Measurements from ENCODE around the gene ARHGAP12. TPM values are rescaled to one million over a fixed set of nuclear protein-coding genes. Genes with fewer than 3 reads are reported as not detected.

ARHGAP12 gene
- total RNA-seq, 2 donors from 2014 or later, result 34.3 to 44.9 TPM

- 97% methylated on average over 3 of the region's 3 CpGs for WGBS
- no peak overlapping the region for H3K4me3 ChIP-seq
- no peaks in the 10 kb centered on the region for H3K4me1 ChIP-seq (replicated peaks)
- no peaks in the 10 kb centered on the region for H3K9me3 ChIP-seq
- no peaks in the 10 kb centered on the region for H3K36me3 ChIP-seq
- intact Hi-C loops (cut with DNase I), result loop anchor here (2.0 to 10.0 kb wide), 3 partner anchors 158 to 976 kb away; partner anchors contain the start of gene ZNF438
- no peaks in the 10 kb centered on the region for H3K27me3 ChIP-seq (replicated peaks; ENCODE audit: insufficient read depth)
- no peak for TF ChIP-seq POLR2A (IDR thresholded peaks at IDR 0.05)
- TF ChIP-seq, protein P1, sequence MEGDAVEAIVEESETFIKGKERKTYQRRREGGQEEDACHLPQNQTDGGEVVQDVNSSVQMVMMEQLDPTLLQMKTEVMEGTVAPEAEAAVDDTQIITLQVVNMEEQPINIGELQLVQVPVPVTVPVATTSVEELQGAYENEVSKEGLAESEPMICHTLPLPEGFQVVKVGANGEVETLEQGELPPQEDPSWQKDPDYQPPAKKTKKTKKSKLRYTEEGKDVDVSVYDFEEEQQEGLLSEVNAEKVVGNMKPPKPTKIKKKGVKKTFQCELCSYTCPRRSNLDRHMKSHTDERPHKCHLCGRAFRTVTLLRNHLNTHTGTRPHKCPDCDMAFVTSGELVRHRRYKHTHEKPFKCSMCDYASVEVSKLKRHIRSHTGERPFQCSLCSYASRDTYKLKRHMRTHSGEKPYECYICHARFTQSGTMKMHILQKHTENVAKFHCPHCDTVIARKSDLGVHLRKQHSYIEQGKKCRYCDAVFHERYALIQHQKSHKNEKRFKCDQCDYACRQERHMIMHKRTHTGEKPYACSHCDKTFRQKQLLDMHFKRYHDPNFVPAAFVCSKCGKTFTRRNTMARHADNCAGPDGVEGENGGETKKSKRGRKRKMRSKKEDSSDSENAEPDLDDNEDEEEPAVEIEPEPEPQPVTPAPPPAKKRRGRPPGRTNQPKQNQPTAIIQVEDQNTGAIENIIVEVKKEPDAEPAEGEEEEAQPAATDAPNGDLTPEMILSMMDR (IDR thresholded peaks at IDR 0.05), result no peak
- no peak for TF ChIP-seq POLR2AphosphoS5 (IDR thresholded peaks at IDR 0.05)
- peak overlapping the region in 1 of 2 donors; percentile 92 for H3K27ac ChIP-seq
- no peak for DNase-seq (ENCODE audit: low spot score)
Measured at GRCh38 chr10:31761156-31761555, 167.5 kb downstream of the ARHGAP12 start.

DNA sequence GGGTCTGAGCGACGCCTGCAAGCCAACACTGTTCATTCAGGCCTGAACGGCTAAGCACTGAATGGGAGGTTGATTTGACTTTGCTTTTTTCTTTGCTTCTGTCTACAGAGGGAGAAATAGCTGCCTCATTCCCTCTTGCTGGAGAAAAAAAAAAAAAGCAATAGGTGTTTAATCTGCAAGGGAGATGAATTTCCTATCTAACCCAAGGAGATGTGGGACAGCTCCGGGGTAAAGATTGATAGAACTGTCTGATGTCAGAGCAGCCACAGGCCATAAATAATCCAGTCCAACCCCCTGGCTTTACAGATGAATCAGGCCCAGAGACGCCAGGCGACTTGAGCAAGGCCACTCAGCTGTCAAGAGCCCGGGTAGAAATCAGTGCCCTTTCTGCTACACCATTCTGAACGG, 168.0 kb downstream of the ARHGAP12 start:
- TF ChIP-seq, protein P1 (IDR thresholded peaks at IDR 0.05), result no peak
- no peak for TF ChIP-seq POLR2AphosphoS5 (IDR thresholded peaks at IDR 0.05)
- no peak for TF ChIP-seq POLR2A (IDR thresholded peaks at IDR 0.05)
- Histone ChIP-seq H3K27me3 (replicated peaks; ENCODE audit: insufficient read depth) (no peaks in the 10 kb centered on the region), H3K4me3 (peak overlapping the region; percentile 12 to 80), H3K4me1 (replicated peaks) (no peaks in the 10 kb centered on the region), H3K27ac (peak overlapping the region; percentile 81 to 92), H3K36me3 (no peaks in the 10 kb centered on the region), H3K9me3 (no peaks in the 10 kb centered on the region)
- intact Hi-C loops (cut with DNase I), result loop anchor here (2.0 to 10.0 kb wide), 3 partner anchors 158 to 976 kb away; partner anchors contain the start of gene ZNF438
- DNase-seq (ENCODE audit: low spot score), result no peak
- 33% methylated on average over 8 of the region's 8 CpGs for WGBS

DNA sequence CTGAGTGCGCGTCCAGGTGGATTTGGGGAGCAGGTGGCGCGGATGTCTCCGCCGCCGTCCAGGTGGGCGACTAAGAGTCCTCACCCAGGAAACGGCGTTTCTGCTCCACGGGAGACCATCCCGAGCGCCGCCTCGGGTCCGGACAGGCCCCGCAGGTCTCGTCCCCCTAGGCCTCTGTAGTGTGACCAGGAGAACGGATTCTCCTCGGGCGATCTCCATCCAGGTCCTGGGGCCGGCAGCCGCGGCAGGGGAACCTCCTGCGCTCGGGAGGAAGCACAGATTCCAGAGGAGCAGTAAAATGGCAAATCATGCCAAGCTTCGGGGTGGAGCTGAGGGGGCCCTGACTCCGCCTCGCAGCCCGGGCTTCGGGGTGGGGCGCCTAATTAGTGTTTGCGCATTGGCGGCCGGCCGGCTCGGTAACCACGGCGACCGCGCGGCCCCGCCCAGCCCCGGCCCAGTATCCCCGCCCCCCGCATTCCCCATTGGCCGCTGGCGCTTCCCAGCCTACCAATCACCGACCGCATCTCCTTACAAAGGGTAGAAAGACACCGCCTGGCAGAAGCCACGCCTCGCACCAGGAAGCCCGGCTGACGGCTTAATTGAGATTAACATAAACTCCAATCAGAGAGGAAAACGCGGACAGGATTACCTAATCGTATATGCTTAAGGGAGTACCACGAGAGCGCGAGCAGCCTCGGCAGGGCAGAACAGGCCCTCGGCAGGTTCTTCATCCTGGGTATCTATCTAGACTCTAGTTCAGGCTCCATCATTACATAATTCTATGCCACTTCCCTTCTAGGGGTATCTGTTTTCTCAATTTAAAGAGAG, 168.6 kb downstream of the ARHGAP12 start:
- intact Hi-C loops (cut with DNase I), result loop anchor here (2.0 to 10.0 kb wide), 4 partner anchors 53 to 975 kb away; partner anchors contain the start of gene ZNF438
- H3K9me3 ChIP-seq, result no peaks in the 10 kb centered on the region
- H3K36me3 ChIP-seq, result no peaks in the 10 kb centered on the region
- H3K27ac ChIP-seq, result peak overlapping the region; percentile 91 to 92
- no peaks in the 10 kb centered on the region for H3K27me3 ChIP-seq (replicated peaks; ENCODE audit: insufficient read depth)
- WGBS, result under 1% methylated on average over 48 of the region's 63 CpGs
- peaks cover 2% of the 10 kb centered on the region for H3K4me1 ChIP-seq (replicated peaks)
- peak overlapping the region; percentile 56 to 80 for H3K4me3 ChIP-seq
- DNase-seq (ENCODE audit: low spot score), result peak; percentile 97
- TF ChIP-seq POLR2AphosphoS5 (IDR thresholded peaks at IDR 0.05) (peak; percentile 94), POLR2A (IDR thresholded peaks at IDR 0.05) (peak; percentile 91)
- TF ChIP-seq, protein P1 (IDR thresholded peaks at IDR 0.05), result no peak

GRCh38 chr10:31759124-31759798, 169.4 kb downstream of the ARHGAP12 start:
- peaks cover 7% of the 10 kb centered on the region for H3K4me1 ChIP-seq (replicated peaks)
- H3K9me3 ChIP-seq, result no peaks in the 10 kb centered on the region
- H3K27me3 ChIP-seq (replicated peaks; ENCODE audit: insufficient read depth), result no peaks in the 10 kb centered on the region
- WGBS, result 1% methylated on average over 34 of the region's 36 CpGs
- TF ChIP-seq POLR2A (IDR thresholded peaks at IDR 0.05) (peak; percentile 26), POLR2AphosphoS5 (IDR thresholded peaks at IDR 0.05) (peak; percentile 20)
- TF ChIP-seq, protein P1 (IDR thresholded peaks at IDR 0.05), result no peak
- H3K27ac ChIP-seq, result peak overlapping the region; percentile 91 to 92
- intact Hi-C loops (cut with DNase I), result loop anchor here (5.0 kb wide), 1 partner anchor 52 kb away; no protein-coding TSS in a partner anchor
- H3K36me3 ChIP-seq, result no peaks in the 10 kb centered on the region
- peak overlapping the region; percentile 56 to 80 for H3K4me3 ChIP-seq
- DNase-seq (ENCODE audit: low spot score), result peak; percentile 24

Data from prostate gland (tissue), 2 donors.